ENCODE data around the gene GALNT9. TPM values are rescaled to one million over a fixed set of nuclear protein-coding genes. Genes with fewer than 3 reads are reported as not detected.

The GALNT9 gene
- polyA plus RNA-seq, 1 experiment, result not detected

DNA sequence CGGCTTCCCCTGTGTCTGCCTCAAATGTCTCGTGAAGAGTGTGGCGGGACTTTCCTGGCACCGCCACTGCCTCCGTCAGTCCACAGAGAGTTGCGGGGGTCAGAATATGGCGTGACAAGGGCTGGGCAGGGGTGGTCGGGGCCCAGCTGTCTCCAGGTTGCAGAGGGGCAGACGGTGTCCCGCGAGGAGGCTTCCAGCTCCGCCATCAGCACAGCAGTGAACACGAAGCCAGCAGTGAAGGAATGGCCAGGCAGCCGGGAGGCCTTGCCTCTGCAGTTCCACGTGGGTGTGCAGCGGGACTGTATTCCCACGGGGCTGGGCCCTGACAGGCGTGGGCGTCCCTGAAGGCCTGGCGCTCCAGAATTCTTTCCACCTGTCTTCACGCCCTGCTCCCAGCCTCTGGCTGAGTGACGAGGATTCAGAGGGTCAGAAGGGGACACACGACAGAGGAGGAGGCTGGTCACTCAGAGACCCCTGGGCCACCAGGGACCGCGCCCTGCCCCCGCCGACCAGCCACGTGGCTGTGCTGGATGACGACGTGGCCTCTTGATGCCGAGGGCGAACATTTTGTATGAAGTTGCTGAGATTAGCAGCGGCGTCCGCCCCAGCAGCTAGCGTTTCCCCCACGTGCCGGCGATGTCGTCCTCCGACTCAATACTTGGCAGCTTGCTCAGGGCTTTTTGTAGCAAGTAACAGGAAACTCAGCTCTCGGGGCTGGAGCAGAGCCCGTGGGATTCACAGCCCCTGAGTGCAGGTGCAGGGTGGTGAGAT, 25.0 kb upstream of the GALNT9 start:
- TF ChIP-seq, protein P1, sequence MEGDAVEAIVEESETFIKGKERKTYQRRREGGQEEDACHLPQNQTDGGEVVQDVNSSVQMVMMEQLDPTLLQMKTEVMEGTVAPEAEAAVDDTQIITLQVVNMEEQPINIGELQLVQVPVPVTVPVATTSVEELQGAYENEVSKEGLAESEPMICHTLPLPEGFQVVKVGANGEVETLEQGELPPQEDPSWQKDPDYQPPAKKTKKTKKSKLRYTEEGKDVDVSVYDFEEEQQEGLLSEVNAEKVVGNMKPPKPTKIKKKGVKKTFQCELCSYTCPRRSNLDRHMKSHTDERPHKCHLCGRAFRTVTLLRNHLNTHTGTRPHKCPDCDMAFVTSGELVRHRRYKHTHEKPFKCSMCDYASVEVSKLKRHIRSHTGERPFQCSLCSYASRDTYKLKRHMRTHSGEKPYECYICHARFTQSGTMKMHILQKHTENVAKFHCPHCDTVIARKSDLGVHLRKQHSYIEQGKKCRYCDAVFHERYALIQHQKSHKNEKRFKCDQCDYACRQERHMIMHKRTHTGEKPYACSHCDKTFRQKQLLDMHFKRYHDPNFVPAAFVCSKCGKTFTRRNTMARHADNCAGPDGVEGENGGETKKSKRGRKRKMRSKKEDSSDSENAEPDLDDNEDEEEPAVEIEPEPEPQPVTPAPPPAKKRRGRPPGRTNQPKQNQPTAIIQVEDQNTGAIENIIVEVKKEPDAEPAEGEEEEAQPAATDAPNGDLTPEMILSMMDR (IDR thresholded peaks at IDR 0.05; ENCODE audit: insufficient read depth, low read depth, low read length), result no peak
- Histone ChIP-seq H3K4me3 (ENCODE audit: low read depth, low read length) (no peak overlapping the region), H3K27me3 (ENCODE audit: control insufficient read depth, insufficient read depth, low read length) (no peaks in the 10 kb centered on the region; the same call in 1 of the 2 replicates), H3K36me3 (ENCODE audit: control insufficient read depth, insufficient read depth, low read length) (no peaks in the 10 kb centered on the region)
- ChIA-PET POLR2A (no interaction called here), CTCF (interaction anchor here (1.0 kb wide), 1 partner anchor 17 kb away, joined by 3 read pairs; no protein-coding TSS in a partner anchor)
- DNase-seq (ENCODE audit: low read depth), result no peak

DNA sequence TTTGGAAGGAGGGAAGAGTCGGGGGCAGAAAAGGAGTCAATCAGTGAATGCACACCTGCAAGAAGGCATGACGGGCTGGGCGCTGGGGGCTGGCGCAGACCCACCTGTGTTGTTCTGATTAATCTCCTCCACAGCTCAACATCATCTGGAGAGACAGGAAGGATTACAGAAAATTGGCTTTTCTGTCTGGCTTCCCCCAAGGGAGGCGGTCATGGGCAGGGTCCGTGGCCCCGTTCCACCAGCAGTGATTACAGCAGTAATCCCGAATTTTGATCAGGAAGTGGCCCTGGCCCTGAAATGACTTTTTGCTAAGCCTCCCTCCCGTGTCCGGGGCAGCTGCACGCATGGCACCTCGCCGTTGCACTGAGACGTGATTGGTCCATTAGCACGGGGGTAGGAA, 24.4 kb upstream of the GALNT9 start:
- ChIA-PET POLR2A (no interaction called here), CTCF (interaction anchor here (1.0 kb wide), 1 partner anchor 18 kb away, joined by 3 read pairs; no protein-coding TSS in a partner anchor)
- H3K27me3 ChIP-seq (ENCODE audit: control insufficient read depth, insufficient read depth, low read length), result no peaks in the 10 kb centered on the region; the same call in 1 of the 2 replicates
- no peak for DNase-seq (ENCODE audit: low read depth)
- TF ChIP-seq, protein P1 (IDR thresholded peaks at IDR 0.05; ENCODE audit: insufficient read depth, low read depth, low read length), result no peak
- no peaks in the 10 kb centered on the region for H3K36me3 ChIP-seq (ENCODE audit: control insufficient read depth, insufficient read depth, low read length)
- no peak overlapping the region for H3K4me3 ChIP-seq (ENCODE audit: low read depth, low read length)

DNA sequence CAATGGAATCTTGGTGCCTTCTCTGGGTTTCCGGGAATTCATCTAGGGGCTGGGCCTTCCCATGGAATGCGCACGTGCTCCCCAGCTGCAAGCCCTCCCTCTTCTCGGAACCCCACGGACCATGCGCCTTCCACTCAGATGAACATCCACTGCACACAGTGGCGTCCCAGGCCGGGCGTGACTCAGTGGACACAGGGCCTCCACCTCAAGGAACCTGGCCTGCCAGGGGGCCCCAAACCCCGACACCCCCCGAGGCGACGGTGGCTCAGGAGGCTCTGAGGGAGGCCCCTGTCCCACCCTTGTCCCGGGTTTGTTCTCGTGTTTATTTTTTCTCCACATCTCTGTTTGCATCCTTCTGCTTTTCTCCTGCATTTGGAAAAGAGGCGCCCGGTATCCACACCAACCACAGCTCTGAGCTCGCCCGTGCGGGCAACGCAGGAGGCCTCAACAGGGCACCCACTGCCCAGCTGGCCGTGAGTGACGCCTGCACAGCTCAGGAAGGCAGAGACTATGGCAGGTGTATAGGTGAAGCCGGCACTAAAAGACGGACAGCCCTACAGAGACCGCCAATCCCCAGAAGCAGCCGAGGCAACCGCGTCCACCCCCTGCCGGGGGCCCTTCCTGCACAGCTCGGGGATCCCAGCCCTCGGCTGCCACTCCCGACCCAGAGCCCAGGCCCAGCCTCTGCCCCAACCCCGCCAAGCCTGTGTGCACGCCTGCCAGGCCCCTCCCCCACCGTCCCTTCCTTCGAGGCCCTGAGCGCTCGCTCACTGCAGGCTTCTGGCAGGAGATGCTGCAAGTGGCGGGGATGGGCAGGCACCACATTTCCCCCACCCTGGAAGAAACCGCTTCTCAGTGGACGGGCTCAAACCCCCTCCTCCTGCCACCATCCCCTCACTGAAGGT, 23.8 kb upstream of the GALNT9 start:
- H3K36me3 ChIP-seq (ENCODE audit: control insufficient read depth, insufficient read depth, low read length), result no peaks in the 10 kb centered on the region
- ChIA-PET POLR2A (no interaction called here), CTCF (interaction anchor here (0.7 to 1.0 kb wide), 2 partner anchors 19 to 174 kb away, joined by 3 to 4 read pairs; no protein-coding TSS in a partner anchor)
- H3K4me3 ChIP-seq (ENCODE audit: low read depth, low read length), result no peak overlapping the region
- no peaks in the 10 kb centered on the region; the same call in 1 of the 2 replicates for H3K27me3 ChIP-seq (ENCODE audit: control insufficient read depth, insufficient read depth, low read length)
- TF ChIP-seq, protein P1 (IDR thresholded peaks at IDR 0.05; ENCODE audit: insufficient read depth, low read depth, low read length), result no peak
- no peak for DNase-seq (ENCODE audit: low read depth)

DNA sequence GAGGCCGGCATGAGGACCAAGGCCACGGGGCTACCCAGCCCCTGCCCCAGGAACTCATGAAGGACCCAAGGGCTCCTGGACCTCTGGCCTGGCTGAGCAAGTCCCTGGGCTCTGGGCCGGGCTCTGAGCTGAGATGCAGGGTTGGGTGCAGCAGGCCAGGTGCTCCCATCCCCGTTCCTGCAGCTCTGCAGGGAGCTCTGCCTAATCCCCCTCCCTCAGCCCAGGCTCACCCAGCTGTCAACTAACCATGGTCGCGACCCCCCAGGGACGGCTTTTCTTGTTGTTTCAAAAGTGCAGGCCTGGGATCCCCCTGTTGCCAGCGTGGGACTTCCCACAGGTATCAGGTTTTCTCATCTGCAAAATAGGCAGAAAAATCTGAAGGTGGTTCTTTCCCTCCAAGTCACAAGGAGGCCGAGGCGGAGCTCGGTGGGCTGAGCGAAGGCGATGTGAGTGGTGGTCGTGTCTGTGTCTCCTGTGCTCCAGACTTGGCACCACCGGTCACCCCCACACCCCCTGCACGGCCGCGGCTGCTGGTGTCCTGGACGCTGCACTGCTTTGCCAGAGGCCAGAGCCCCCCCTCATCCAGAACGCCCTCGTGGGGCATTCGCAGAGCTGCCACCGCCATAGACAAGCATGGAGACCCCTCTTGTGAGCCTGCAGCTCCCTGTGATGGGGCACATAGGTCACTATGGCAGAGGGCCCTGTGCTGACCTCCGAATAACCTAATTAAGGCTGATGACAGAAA, 22.5 kb upstream of the GALNT9 start:
- H3K27me3 ChIP-seq (ENCODE audit: control insufficient read depth, insufficient read depth, low read length), result no peaks in the 10 kb centered on the region; the same call in 1 of the 2 replicates
- CTCF ChIA-PET, result no interaction called here
- TF ChIP-seq, protein P1 (IDR thresholded peaks at IDR 0.05; ENCODE audit: insufficient read depth, low read depth, low read length), result no peak
- no peak overlapping the region for H3K4me3 ChIP-seq (ENCODE audit: low read depth, low read length)
- POLR2A ChIA-PET, result no interaction called here
- DNase-seq (ENCODE audit: low read depth), result no peak
- no peaks in the 10 kb centered on the region for H3K36me3 ChIP-seq (ENCODE audit: control insufficient read depth, insufficient read depth, low read length)

Data from BJ (cell line).